HG03135 (cell line): ENCODE results near the gene SSH3.

Source experiments
- ATAC-seq: cut with Tn5 transposase; IDR thresholded peaks from one replicate; pipeline ENCODE4 v1.9.1; 2021; ENCODE audit warnings: mild to moderate bottlenecking, moderate library complexity; ENCODE audit not compliant: unreplicated experiment

Gene SSH3

DNA sequence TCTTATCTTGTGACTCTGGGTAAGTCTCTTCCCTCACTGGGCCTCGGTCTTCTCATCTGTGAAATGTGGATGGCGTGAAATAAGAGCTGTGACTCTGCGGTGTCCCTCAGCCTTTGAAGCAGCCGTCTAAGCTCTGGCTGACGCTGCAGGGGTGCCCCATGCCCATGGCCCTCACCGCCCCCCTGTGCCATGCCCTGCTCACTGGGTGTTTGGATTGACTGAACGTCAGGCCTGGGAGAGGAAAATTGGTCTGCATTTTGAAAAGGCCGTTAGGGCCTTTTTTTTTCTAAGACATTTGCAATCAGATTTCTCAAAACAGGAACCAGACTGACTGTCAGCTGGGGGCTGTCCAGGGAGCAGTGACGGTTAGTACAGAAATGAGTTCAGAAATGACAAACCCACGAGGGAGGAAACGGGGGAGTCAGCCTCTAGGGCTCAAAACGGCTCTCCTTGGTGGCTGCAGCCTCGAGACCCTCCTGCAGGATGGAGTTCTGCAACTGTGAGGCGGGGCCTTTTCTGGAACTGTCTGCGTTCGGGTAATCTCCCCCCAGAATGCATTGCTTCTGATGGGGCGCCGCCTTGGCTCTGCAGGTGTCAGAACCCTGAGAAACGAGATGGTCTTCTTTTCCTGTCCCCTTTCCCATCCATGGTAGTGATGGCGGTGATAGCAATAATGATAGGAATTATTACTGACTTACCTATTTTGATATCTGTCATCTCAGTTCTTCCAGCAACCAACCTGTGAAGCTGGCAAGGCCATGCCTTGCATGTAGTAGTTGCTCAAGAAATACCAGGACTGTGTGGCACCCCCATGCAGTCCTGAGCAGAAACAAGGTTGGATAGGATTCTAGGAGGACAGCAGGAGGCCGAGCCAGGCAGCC lies 35.0 kb upstream of the SSH3 start:
- peak; percentile 41 for ATAC-seq

DNA sequence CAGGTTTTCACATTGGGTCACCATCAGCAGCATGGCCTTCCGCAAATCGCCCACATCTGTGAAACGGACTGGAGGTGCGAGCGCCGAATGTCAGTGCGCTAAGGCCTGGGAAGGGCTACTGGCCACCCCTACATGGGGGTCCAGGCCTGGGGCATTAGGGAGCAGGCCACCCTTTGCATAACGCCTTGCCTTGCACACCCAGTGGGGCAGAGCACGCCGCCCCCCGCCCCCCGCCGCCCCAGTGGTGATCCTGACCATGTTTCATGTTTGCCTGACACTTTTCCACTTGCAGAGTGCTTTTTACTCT lies 34.4 kb upstream of the SSH3 start:
- ATAC-seq: no peak

- no peak for ATAC-seq
Measured at GRCh38 chr11:67269401-67270255, 33.7 kb upstream of the SSH3 start.

- no peak for ATAC-seq
Measured at GRCh38 chr11:67270256-67271204, 32.8 kb upstream of the SSH3 start.

DNA sequence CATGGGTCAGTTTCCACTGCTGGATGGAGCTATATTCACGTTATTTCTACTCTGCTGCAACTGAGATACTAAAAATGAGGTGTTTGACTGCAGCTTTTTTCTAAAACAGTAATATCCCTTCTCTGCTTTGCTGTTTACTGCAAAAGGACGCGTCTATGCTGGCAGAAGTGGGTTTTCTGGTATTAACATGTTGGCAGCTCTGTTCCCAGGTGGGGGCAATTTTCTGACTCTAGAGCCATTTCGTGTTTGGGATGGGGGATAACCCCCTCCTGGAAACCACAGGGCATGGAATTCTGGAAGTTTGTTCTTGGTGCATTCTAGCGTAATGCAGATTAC lies 32.2 kb upstream of the SSH3 start:
- no peak for ATAC-seq

DNA sequence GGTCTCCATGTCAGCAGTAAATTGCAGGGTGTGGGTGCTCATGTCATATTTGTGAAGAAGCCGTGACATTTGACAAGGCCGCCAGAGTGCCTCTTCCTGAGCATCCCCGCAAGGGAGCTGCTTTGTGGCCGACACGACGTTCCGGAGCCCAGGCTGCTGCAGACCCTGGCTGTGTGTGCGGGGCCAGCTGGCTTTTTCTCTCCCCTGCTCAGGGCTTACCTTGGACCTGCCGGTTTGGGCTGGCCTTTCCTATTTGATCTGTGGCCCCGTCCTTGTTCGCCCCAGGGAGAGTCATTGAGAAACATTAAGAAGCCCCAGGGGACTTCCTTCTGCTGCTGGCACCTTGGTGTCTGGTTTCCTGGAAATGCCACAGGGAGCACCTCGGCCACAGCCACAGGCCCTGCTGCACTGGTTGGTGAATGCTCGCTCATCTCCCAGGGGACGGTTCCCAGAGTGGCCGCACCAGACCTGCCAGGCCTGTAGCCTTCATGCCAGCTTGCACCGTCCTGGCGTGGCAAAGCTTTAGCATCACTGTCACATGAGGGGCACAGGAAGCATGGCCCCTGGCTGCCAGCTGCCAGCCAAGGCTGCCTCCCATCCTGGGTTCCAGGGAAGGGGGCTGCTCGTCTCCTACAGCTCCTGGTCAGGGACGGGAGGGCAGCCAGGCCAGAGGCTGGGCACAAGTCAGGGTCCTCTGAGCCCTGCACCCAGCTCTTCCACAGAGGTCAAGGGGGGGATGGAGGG lies 31.6 kb upstream of the SSH3 start:
- ATAC-seq: no peak

- no peak for ATAC-seq
Measured at GRCh38 chr11:67272327-67273259, 30.7 kb upstream of the SSH3 start.

DNA sequence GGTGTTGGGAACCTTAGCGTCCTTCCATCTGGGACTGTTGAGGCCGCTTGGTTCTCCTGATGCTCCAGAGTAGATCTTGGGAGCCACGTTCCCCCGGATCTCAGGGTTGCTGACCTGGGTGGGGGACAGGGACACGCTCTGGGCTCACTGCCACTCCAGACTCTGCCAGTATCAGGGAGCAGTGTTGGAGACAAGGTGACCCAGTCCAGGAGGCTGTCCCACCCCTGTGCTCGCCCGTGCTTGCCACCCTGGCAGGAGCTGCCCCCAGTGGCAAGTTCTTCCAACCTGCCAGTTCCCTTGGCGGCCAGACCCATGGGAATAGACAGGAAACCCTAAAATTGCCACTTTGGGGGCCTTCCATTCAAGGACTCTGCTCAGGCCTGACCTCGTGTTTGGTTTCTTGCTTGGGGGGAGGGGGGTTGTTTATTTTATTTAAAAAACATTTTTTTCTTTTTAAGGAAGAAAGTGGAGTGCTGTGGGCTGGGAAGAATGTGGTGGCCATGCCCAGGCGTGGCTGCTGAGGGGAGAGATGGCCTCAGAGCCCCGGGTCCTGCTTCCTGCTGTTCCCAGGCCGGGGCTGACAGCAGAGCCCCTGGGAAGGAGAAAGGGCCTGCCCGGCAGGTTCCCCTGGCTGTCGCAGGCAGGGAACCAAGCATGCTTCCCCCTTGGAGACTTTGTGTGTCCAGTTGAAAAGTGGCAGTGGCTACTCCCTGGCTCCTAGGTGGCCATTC lies 29.9 kb upstream of the SSH3 start:
- ATAC-seq: no peak

DNA sequence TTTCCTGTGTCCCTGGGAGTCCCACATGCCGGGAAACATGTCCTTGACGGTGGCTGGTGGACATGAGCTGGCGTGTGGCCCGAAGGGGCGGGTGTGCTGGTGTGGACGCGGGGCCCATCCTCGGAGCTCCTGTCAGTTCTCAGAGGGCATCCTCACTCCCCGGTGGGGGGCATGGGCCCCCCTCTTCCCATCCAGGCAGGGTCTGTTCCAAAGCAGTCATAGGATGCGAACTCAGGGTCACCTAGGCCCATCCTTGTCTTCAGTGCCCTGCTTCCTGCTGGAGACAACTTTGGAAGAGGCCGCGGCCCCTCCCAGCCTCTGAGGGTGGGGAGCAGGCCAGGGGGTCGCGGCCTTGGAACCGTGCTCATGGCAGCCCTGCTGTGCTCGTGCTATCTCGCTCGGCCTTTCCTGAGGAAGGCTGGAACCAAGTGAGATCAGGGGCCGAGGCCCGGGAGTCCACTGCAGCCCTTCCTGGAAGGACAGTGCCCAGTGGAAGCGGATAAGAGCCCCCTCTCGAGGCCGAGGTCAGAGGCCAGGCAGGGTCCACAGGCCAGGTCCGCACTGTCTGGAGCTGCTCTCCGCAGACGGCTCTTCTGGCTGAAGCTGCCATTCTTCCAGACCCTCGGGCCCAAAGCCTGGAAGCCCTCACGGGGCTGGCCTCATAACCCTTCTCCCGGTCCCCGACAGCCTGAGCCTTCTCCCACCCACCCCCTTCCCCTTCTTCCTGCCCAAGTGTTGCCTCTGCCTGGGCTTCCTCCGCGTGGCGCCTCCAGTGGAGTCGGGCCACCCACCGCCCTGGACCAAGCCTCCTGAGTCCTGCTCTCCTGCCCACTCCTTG lies 28.3 kb upstream of the SSH3 start:
- no peak for ATAC-seq

- ATAC-seq: no peak
Measured at GRCh38 chr11:67275606-67276409, 27.5 kb upstream of the SSH3 start.

- ATAC-seq: no peak
Measured at GRCh38 chr11:67276781-67277230, 26.5 kb upstream of the SSH3 start.

DNA sequence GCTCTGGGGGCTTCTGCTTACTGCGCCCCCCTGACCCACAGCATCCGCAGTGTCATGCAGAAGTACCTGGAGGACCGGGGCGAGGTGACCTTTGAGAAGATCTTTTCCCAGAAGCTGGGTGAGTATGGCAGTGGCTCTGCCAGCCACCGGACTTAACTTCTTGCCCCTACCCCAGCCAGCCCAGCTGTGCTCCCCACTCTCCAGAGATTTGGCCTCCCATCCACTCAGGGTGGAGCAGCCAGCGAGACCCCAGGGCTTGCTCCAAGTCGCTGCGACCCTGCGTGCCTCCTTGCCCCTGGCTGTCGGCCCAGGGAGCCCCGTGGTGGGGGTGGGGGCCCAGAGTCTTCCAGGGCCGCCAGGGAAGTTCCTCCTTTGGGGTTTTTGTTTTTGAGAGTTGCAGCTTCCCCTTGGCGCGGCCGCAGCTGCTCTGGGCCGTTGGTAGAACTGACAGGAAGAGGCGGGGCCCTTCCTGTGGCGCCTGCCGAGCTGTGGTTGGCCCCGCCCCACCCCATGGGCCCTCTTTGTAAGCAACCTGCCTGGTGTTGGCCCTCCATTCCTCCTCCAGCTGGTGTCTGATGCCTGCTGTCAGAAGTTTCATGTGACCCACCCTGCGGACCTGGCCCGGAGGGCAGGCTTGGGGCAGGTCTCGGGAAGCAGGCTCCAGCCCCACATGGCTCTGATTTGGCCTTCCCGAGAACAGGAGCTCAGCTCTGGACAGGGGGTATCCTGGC lies 25.9 kb upstream of the SSH3 start:
- ATAC-seq: peak; percentile 78

DNA sequence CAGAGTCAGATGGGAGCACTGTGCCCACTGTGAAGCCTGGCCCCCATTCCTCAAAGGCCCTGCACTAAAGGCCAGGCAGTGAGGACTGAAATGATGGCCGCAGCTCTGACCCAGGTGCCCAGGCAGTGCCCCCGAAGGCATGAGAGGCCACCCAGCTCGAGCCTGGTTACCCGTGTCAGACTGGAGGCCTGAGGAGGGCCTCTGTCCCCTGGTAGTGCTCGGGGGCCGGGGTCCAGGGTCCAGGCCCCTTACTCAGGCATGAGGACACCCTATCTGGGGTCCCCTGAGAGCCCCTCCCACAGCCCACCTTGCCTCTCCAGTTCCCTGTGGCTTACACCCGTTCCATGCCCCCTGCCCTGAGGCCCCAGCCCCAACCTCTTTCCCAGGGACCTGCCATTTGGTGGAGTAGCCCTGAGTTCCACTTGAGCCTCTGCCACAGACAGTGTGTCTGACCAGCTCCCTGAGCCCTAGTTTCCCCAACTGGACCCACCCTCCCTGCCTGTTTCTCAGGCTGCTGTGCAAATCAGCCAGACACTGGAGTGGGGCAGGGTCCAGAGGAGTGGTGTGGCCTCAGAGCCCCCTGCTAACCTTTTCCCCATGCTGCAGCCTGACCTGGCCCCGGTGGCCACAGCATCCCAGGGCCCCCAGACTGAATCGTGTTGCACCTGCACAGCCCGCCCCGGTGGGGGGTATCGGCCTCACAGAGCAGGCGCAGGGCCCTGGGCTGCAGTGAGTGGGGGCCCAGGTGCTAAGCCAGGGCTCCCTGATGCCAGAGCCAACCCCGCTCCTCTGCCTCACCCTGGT lies 25.0 kb upstream of the SSH3 start:
- no peak for ATAC-seq

GRCh38 chr11:67278939-67279588 lies 24.3 kb upstream of the SSH3 start:
- ATAC-seq: no peak
